Liver (tissue), 3 donors: ENCODE results near the gene UGT1A10.

ENCODE experiments used
- ATF3 ChIP-seq: IDR thresholded peaks from 2 replicates; pipeline ENCODE4 v1.6.1; 2016; ENCODE audit warnings: antibody characterized with exemption
- CTCF ChIP-seq: fragments of 150-350 bp; IDR thresholded peaks from 2 replicates; pipeline ENCODE4 v1.5.1; 2017; ENCODE audit warnings: improper control_type of control experiment, low read depth, low read length; ENCODE audit not compliant: missing input control
- MAX ChIP-seq: IDR thresholded peaks from 2 replicates; pipeline ENCODE4 v1.6.1; 2016; ENCODE audit warnings: antibody characterized with exemption
- RAD21 ChIP-seq, 2 donors: IDR thresholded peaks; 2 replicates each; pipeline ENCODE4 v1.6.1; 2016; ENCODE audit warnings: antibody characterized with exemption in 2 of 2, mild to moderate bottlenecking in 2 of 2
- REST ChIP-seq: IDR thresholded peaks from 2 replicates; pipeline ENCODE4 v1.6.1; 2016; ENCODE audit warnings: antibody characterized with exemption, mild to moderate bottlenecking
- SP1 ChIP-seq: IDR thresholded peaks from 2 replicates; pipeline ENCODE4 v1.6.1; 2018; ENCODE audit warnings: antibody characterized with exemption, mild to moderate bottlenecking
- TAF1 ChIP-seq: conservative IDR thresholded peaks from 2 replicates; pipeline ENCODE4 v1.6.1; 2016; ENCODE audit warnings: antibody characterized with exemption, mild to moderate bottlenecking
- YY1 ChIP-seq: IDR thresholded peaks from 2 replicates; pipeline ENCODE4 v1.6.1; 2016; ENCODE audit warnings: antibody characterized with exemption, mild to moderate bottlenecking
- donor health status: healthy.
- donor health status: healthy.

- TF ChIP-seq CTCF (no peak), REST (no peak), MAX (no peak), RAD21 (IDR thresholded peaks at IDR 0.05) (no peak), ATF3 (no peak), YY1 (no peak), SP1 (no peak), TAF1 (no peak)
Measured at GRCh38 chr2:233813236-233814055, 177.2 kb downstream of the UGT1A10 start.
